OCI-LY3 (cell line): ENCODE data around the gene DDIT3.

Source experiments
- CTCF ChIP-seq: fragments of 200-600, 300-600 bp; sonication (generic); IDR thresholded peaks from 2 replicates; pipeline ENCODE4 v1.5.1; 2014; ENCODE audit warnings: antibody characterized with exemption, low read length, low read depth
- EZH2phosphoT487 ChIP-seq: fragments of 200-600 bp; shearing (Covaris generic); IDR thresholded peaks from 2 replicates; pipeline ENCODE4 v1.6.1; 2018; ENCODE audit warnings: antibody characterized with exemption, mixed run types, low read depth

GRCh38 chr12:57475271-57476161, 44.8 kb downstream of the DDIT3 start:
- TF ChIP-seq CTCF (no peak), EZH2phosphoT487 (no peak)
